ENCODE results near the gene TBXT. TPM values are rescaled to one million over a fixed set of nuclear protein-coding genes. Genes with fewer than 3 reads are reported as not detected.

TBXT gene
- polyA plus RNA-seq, 1 donor from 2014 or later = not detected

DNA sequence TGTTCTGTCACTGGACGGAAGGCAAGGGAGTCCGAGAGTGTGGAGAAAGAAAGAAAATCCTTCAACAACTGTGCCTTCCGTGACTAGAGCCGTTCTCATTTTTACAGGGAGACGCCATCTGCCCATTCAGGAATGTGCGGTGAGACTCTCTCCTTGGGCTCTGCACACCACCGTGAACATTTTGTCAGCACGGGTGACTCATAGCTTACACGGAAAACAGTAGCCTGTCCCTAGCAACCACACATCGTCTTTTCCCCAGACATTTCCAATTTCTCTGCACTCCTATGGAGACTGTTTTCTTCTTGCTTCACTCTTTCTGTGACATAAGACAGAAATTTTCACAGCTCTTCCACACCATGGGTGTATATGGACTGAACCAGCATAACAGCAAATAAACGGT is 55.1 kb downstream of the TBXT start:
- H3F3A ChIP-seq (ENCODE audit: insufficient read depth, low read length, poor library complexity, severe bottlenecking) = no peaks in the 10 kb centered on the region
- H3K9ac ChIP-seq (ENCODE audit: low read length) = no peak overlapping the region
- no peaks in the 10 kb centered on the region for H3K9me2 ChIP-seq (ENCODE audit: insufficient read depth, low read length)
- TF ChIP-seq, protein P1, sequence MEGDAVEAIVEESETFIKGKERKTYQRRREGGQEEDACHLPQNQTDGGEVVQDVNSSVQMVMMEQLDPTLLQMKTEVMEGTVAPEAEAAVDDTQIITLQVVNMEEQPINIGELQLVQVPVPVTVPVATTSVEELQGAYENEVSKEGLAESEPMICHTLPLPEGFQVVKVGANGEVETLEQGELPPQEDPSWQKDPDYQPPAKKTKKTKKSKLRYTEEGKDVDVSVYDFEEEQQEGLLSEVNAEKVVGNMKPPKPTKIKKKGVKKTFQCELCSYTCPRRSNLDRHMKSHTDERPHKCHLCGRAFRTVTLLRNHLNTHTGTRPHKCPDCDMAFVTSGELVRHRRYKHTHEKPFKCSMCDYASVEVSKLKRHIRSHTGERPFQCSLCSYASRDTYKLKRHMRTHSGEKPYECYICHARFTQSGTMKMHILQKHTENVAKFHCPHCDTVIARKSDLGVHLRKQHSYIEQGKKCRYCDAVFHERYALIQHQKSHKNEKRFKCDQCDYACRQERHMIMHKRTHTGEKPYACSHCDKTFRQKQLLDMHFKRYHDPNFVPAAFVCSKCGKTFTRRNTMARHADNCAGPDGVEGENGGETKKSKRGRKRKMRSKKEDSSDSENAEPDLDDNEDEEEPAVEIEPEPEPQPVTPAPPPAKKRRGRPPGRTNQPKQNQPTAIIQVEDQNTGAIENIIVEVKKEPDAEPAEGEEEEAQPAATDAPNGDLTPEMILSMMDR (IDR thresholded peaks at IDR 0.05; ENCODE audit: poor library complexity, severe bottlenecking) = no peak
- TF ChIP-seq RAD21 (conservative IDR thresholded peaks at IDR 0.05) = no peak
- no peak for TF ChIP-seq POLR2AphosphoS5 (IDR thresholded peaks at IDR 0.05)
- TF ChIP-seq EZH2 (IDR thresholded peaks at IDR 0.05; ENCODE audit: borderline replicate concordance, insufficient read depth, low read length, poor library complexity, severe bottlenecking) = no peak
- TF ChIP-seq MXI1 (conservative IDR thresholded peaks at IDR 0.05; ENCODE audit: poor library complexity, severe bottlenecking) = no peak
- TF ChIP-seq SMC3 (conservative IDR thresholded peaks at IDR 0.05; ENCODE audit: poor library complexity) = no peak
- TF ChIP-seq REST (IDR thresholded peaks at IDR 0.05; ENCODE audit: borderline replicate concordance) = no peak
- TF ChIP-seq EP300 (conservative IDR thresholded peaks at IDR 0.05; ENCODE audit: poor library complexity, severe bottlenecking) = no peak
- TF ChIP-seq TAF1 (IDR thresholded peaks at IDR 0.05; ENCODE audit: low read depth) = no peak
- H4K20me1 ChIP-seq (ENCODE audit: insufficient read depth) = no peaks in the 10 kb centered on the region
- H3K27ac ChIP-seq (ENCODE audit: low read length) = no peak overlapping the region
- no peak overlapping the region for H3K4me2 ChIP-seq (ENCODE audit: low read length)
- H3K4me3 ChIP-seq (ENCODE audit: low read length) = no peak overlapping the region
- H3K79me2 ChIP-seq (replicated peaks; ENCODE audit: insufficient read depth, low read length) = no peaks in the 10 kb centered on the region
- H2AFZ ChIP-seq (ENCODE audit: low read depth, low read length) = no peak overlapping the region
- H3K36me3 ChIP-seq (ENCODE audit: insufficient read depth, low read length) = no peaks in the 10 kb centered on the region
- H3K27me3 ChIP-seq (ENCODE audit: insufficient read depth, low read depth, low read length) = no peaks in the 10 kb centered on the region
- no peaks in the 10 kb centered on the region for H3K9me3 ChIP-seq (ENCODE audit: low read length)

DNA sequence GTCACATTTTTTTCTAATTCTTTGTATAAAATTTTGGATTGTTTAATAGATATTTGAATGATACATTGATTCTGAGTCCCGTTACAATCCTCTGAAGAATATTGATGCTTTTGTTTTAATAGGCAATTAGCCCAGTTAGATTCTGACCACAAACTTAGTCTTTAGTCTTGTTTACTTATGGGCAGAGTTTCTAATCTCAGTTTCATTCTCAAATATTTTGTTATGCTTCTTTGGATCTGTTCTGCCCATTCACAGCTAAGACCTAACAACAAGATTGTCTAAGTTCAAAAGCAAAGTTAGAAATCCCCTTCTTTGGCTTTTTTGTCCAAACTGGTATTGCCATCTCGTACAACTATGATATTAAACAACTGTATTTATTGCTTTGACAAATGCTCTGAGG is 58.0 kb downstream of the TBXT start:
- Histone ChIP-seq H3K36me3 (ENCODE audit: insufficient read depth, low read length) (no peaks in the 10 kb centered on the region), H3K27ac (ENCODE audit: low read length) (no peak overlapping the region), H3K9me3 (ENCODE audit: low read length) (no peaks in the 10 kb centered on the region), H3K4me3 (ENCODE audit: low read length) (no peak overlapping the region), H3K9me2 (ENCODE audit: insufficient read depth, low read length) (no peaks in the 10 kb centered on the region), H3K4me2 (ENCODE audit: low read length) (no peak overlapping the region), H3F3A (ENCODE audit: insufficient read depth, low read length, poor library complexity, severe bottlenecking) (no peaks in the 10 kb centered on the region), H3K79me2 (replicated peaks; ENCODE audit: insufficient read depth, low read length) (no peaks in the 10 kb centered on the region), H4K20me1 (ENCODE audit: insufficient read depth) (no peaks in the 10 kb centered on the region), H3K9ac (ENCODE audit: low read length) (no peak overlapping the region), H2AFZ (ENCODE audit: low read depth, low read length) (no peak overlapping the region), H3K27me3 (ENCODE audit: insufficient read depth, low read depth, low read length) (no peaks in the 10 kb centered on the region)
- TF ChIP-seq RAD21 (conservative IDR thresholded peaks at IDR 0.05) (no peak), EZH2 (IDR thresholded peaks at IDR 0.05; ENCODE audit: borderline replicate concordance, insufficient read depth, low read length, poor library complexity, severe bottlenecking) (no peak), REST (IDR thresholded peaks at IDR 0.05; ENCODE audit: borderline replicate concordance) (no peak), EP300 (conservative IDR thresholded peaks at IDR 0.05; ENCODE audit: poor library complexity, severe bottlenecking) (no peak), POLR2AphosphoS5 (IDR thresholded peaks at IDR 0.05) (no peak), MXI1 (conservative IDR thresholded peaks at IDR 0.05; ENCODE audit: poor library complexity, severe bottlenecking) (no peak), TAF1 (IDR thresholded peaks at IDR 0.05; ENCODE audit: low read depth) (no peak), SMC3 (conservative IDR thresholded peaks at IDR 0.05; ENCODE audit: poor library complexity) (no peak)
- TF ChIP-seq, protein P1 (IDR thresholded peaks at IDR 0.05; ENCODE audit: poor library complexity, severe bottlenecking) = no peak

Measured in neural cell (in vitro differentiated cells).